Measurements from ENCODE around the gene EEFSEC. TPM values are rescaled to one million over a fixed set of nuclear protein-coding genes. Genes with fewer than 3 reads are reported as not detected.

EEFSEC gene
- 19.0 TPM for total RNA-seq

DNA sequence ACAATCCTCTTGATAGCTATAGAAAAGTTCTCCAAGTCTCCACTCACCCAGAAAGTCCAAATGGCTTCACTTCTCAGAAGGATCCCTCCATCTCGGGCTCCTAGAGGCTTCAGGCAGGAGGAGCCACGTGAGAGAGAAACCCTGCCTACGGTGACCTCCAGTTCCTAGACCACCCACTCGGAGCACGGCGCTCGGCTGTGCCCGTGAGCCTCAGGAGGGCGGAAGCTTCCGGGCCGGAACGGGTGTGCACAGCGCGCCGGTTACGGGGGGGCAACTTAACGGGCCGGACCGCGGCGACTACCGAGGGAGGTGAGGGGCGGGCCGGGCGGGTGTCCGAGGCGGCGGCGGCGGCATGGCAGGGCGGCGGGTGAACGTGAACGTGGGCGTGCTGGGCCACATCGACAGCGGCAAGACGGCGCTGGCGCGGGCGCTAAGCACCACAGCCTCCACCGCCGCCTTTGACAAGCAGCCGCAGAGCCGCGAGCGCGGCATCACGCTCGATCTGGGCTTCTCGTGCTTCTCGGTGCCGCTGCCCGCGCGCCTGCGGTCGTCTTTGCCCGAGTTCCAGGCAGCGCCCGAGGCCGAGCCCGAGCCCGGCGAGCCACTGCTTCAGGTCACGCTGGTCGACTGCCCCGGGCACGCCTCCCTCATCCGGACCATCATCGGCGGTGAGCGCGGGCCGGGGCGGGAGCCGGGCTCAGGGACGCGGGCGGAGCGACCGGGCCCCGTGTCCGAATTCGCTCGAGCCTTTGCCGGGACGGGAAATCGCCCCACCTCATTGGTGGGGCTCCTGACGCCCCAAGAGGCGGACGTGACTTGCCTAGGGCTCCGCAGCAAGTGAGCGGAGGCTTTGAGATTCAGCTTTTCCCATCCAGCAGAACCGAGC is at the start of gene EEFSEC:
EEFSEC (plus strand) TSS at position 326 of the 886 bp plus-strand sequence; CDS start at position 353, 27 bp downstream.

DNA sequence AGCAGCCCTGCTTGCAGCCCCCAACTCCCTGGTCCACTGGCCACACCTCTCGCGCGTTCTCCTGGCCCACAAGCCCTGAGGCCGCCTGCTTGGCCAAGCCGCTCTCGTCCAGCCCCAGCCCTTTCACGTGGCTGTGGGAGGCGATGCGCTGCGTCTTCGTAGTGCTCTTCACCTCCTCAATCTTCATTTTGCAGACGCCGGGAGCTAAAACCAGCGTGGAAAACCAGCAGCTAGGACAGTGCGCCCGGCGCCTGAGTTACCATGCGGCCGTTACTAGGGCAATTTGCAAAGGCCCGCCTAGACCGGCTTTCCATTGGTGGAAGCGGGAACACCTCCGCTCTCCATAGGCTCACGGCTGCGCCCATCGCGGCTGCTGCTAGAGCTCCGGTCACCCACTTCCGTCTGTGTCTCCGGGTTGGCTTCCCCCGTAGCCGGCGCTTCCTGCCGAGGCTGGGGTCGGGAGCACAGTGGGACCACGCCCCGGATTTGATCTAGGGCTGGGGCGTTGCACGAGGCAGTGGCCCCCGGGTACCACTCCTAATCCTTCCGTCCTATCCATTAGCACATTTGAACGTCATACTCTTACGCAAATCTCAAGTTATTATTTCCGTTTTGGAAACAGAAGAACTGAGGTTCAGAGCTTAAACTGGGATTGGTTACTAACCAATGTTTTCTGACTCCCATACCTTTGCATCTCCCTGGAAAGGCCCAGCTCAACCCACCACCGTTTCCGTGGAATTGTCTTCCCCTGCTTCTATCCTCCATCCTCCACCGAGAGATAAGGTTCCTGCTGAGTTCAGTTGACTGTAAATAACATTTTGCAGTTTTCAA is 29.5 kb upstream of the EEFSEC start, which contains the start of gene RUVBL1:
RUVBL1 (minus strand) TSS at position 275 of the 831 bp plus-strand sequence; CDS start at position 187, 88 bp downstream.

Small RNA genes lying within 50 kb of the gene (small RNA-seq; reads per million reads assigned to genes)
- not detected for gene RNU6-823P (ENCODE audit: low replicate concordance)

Other genes starting within 250 kb of the EEFSEC start
- gene KBTBD12, start 238.2 kb upstream of the EEFSEC start, total RNA-seq: 6.2 TPM
- 119 TPM for gene SEC61A1, start 101.0 kb upstream of the EEFSEC start, total RNA-seq
- 40.8 TPM for gene RUVBL1, start 29.7 kb upstream of the EEFSEC start, total RNA-seq